ENCODE results near the gene LRIG1. TPM values are rescaled to one million over a fixed set of nuclear protein-coding genes. Genes with fewer than 3 reads are reported as not detected.

The LRIG1 gene
- total and polyA plus RNA-seq, 10 of the 15 experiments (the other 5 are each of a cell fraction or from before 2014, with no cell fraction given) = 0.84 to 16.4 (median 8.1) TPM

DNA sequence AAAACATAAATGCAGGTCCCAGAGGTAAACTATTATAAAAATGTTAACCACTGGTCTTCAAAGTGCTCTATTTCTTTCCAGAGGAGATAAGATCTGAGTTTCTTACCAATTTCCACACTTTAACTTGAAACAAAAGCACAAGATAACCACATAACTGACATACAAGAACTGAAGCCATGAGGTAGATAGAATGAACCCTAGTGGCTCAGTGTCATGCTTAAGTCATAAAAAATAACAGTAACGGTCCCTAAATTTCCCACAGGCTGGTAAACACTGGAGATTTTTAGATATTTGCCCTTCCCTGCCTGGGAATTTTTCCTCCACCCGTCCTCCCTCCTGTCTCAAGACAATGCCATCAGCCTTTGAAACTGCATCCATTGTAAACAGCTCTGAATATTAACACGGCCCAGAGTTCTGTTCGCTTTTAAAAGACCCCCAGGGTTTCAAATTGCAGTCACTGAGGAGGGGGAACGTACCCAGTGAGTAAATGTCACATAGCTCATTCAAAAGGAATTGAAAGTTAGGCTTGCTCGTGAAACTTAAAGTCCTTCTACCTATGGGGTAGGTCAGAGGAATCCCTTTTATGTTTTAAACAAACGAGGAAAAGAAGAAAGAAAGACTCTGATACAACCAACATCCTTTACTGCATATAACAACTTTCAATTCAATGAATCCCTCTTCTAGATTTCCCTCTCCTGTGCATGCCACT is 5.7 kb downstream of the LRIG1 start:
- no peak overlapping the region for H3K4me3 ChIP-seq
- no peaks in the 10 kb centered on the region for H4K20me1 ChIP-seq (ENCODE audit: control insufficient read depth, insufficient read depth)
- ChIA-PET RAD21 (ENCODE audit: unreplicated experiment) (no interaction called here), CTCF (interaction anchor here (1.0 kb wide), 1 partner anchor 233 kb away, joined by 3 read pairs; no protein-coding TSS in a partner anchor), SMC1A (ENCODE audit: uncharacterized antibody, unreplicated experiment) (interaction anchor here (1.8 to 2.3 kb wide), 2 partner anchors 26 kb away, joined by 6 to 8 read pairs; no protein-coding TSS in a partner anchor), POLR2A (no interaction called here)
- 56% methylated on average over 7 of the region's 7 CpGs for WGBS (ENCODE audit: insufficient coverage, insufficient replicate concordance, low lambda C conversion rate, missing lambda C conversion rate)
- in situ Hi-C loops (cut with MboI) = no loop called here
- H3K27ac ChIP-seq (ENCODE audit: control insufficient read depth, insufficient read depth) = no peak overlapping the region
- H3K79me2 ChIP-seq (ENCODE audit: control insufficient read depth, insufficient read depth, low read length) = peaks cover 8% of the 10 kb centered on the region
- no peaks in the 10 kb centered on the region for H3K36me3 ChIP-seq (ENCODE audit: control insufficient read depth in 2 of 2, insufficient read depth in 2 of 2, low read length in 1 of 2)
- peaks cover 0 to 2% of the 10 kb centered on the region in 2 experiments; a peak in 2 of 4 replicates for H3K27me3 ChIP-seq (replicated peaks in 1 of 2; ENCODE audit: control insufficient read depth in 2 of 2, insufficient read depth in 2 of 2, low read length in 1 of 2)
- H3K4me1 ChIP-seq (ENCODE audit: control insufficient read depth, insufficient read depth, low read length) = peaks cover 5% of the 10 kb centered on the region
- no TSS peak for BruUV-seq (replicated peaks)
- FAIRE-seq = no peak
- no peak for DNase-seq (ENCODE audit: low read depth, low spot score)
- no peak overlapping the region for H3K9ac ChIP-seq (ENCODE audit: control insufficient read depth, insufficient read depth, low read length)
- no peak overlapping the region for H2AFZ ChIP-seq (ENCODE audit: control insufficient read depth, low read depth, low read length)
- H3K9me3 ChIP-seq (replicated peaks; ENCODE audit: control insufficient read depth, insufficient read depth, low read length) = no peaks in the 10 kb centered on the region
- intact Hi-C loops (cut with micrococcal nuclease; ENCODE audit: unreplicated experiment) = no loop called here
- ATAC-seq = peak; percentile 10; the same call in 1 of the 3 replicates
- H3K4me2 ChIP-seq (ENCODE audit: control insufficient read depth, insufficient read depth) = no peak overlapping the region
- TF ChIP-seq, protein P1, sequence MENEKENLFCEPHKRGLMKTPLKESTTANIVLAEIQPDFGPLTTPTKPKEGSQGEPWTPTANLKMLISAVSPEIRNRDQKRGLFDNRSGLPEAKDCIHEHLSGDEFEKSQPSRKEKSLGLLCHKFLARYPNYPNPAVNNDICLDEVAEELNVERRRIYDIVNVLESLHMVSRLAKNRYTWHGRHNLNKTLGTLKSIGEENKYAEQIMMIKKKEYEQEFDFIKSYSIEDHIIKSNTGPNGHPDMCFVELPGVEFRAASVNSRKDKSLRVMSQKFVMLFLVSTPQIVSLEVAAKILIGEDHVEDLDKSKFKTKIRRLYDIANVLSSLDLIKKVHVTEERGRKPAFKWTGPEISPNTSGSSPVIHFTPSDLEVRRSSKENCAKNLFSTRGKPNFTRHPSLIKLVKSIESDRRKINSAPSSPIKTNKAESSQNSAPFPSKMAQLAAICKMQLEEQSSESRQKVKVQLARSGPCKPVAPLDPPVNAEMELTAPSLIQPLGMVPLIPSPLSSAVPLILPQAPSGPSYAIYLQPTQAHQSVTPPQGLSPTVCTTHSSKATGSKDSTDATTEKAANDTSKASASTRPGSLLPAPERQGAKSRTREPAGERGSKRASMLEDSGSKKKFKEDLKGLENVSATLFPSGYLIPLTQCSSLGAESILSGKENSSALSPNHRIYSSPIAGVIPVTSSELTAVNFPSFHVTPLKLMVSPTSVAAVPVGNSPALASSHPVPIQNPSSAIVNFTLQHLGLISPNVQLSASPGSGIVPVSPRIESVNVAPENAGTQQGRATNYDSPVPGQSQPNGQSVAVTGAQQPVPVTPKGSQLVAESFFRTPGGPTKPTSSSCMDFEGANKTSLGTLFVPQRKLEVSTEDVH (IDR thresholded peaks at IDR 0.05; ENCODE audit: low read depth, partially characterized antibody) = no peak
- TF ChIP-seq, protein P2, sequence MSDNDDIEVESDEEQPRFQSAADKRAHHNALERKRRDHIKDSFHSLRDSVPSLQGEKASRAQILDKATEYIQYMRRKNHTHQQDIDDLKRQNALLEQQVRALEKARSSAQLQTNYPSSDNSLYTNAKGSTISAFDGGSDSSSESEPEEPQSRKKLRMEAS (IDR thresholded peaks at IDR 0.05; ENCODE audit: low read depth, low read length) = no peak
- TF ChIP-seq, protein P3, sequence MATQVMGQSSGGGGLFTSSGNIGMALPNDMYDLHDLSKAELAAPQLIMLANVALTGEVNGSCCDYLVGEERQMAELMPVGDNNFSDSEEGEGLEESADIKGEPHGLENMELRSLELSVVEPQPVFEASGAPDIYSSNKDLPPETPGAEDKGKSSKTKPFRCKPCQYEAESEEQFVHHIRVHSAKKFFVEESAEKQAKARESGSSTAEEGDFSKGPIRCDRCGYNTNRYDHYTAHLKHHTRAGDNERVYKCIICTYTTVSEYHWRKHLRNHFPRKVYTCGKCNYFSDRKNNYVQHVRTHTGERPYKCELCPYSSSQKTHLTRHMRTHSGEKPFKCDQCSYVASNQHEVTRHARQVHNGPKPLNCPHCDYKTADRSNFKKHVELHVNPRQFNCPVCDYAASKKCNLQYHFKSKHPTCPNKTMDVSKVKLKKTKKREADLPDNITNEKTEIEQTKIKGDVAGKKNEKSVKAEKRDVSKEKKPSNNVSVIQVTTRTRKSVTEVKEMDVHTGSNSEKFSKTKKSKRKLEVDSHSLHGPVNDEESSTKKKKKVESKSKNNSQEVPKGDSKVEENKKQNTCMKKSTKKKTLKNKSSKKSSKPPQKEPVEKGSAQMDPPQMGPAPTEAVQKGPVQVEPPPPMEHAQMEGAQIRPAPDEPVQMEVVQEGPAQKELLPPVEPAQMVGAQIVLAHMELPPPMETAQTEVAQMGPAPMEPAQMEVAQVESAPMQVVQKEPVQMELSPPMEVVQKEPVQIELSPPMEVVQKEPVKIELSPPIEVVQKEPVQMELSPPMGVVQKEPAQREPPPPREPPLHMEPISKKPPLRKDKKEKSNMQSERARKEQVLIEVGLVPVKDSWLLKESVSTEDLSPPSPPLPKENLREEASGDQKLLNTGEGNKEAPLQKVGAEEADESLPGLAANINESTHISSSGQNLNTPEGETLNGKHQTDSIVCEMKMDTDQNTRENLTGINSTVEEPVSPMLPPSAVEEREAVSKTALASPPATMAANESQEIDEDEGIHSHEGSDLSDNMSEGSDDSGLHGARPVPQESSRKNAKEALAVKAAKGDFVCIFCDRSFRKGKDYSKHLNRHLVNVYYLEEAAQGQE (IDR thresholded peaks at IDR 0.05; ENCODE audit: low read depth, low read length) = no peak
- TF ChIP-seq, protein P4, sequence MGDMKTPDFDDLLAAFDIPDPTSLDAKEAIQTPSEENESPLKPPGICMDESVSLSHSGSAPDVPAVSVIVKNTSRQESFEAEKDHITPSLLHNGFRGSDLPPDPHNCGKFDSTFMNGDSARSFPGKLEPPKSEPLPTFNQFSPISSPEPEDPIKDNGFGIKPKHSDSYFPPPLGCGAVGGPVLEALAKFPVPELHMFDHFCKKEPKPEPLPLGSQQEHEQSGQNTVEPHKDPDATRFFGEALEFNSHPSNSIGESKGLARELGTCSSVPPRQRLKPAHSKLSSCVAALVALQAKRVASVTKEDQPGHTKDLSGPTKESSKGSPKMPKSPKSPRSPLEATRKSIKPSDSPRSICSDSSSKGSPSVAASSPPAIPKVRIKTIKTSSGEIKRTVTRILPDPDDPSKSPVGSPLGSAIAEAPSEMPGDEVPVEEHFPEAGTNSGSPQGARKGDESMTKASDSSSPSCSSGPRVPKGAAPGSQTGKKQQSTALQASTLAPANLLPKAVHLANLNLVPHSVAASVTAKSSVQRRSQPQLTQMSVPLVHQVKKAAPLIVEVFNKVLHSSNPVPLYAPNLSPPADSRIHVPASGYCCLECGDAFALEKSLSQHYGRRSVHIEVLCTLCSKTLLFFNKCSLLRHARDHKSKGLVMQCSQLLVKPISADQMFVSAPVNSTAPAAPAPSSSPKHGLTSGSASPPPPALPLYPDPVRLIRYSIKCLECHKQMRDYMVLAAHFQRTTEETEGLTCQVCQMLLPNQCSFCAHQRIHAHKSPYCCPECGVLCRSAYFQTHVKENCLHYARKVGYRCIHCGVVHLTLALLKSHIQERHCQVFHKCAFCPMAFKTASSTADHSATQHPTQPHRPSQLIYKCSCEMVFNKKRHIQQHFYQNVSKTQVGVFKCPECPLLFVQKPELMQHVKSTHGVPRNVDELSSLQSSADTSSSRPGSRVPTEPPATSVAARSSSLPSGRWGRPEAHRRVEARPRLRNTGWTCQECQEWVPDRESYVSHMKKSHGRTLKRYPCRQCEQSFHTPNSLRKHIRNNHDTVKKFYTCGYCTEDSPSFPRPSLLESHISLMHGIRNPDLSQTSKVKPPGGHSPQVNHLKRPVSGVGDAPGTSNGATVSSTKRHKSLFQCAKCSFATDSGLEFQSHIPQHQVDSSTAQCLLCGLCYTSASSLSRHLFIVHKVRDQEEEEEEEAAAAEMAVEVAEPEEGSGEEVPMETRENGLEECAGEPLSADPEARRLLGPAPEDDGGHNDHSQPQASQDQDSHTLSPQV (IDR thresholded peaks at IDR 0.05) = no peak
- no peak for TF ChIP-seq NRF1 (conservative IDR thresholded peaks at IDR 0.05; ENCODE audit: low read depth, low read length)
- no peak for TF ChIP-seq NFXL1 (IDR thresholded peaks at IDR 0.05; ENCODE audit: borderline replicate concordance)
- TF ChIP-seq, protein P5, sequence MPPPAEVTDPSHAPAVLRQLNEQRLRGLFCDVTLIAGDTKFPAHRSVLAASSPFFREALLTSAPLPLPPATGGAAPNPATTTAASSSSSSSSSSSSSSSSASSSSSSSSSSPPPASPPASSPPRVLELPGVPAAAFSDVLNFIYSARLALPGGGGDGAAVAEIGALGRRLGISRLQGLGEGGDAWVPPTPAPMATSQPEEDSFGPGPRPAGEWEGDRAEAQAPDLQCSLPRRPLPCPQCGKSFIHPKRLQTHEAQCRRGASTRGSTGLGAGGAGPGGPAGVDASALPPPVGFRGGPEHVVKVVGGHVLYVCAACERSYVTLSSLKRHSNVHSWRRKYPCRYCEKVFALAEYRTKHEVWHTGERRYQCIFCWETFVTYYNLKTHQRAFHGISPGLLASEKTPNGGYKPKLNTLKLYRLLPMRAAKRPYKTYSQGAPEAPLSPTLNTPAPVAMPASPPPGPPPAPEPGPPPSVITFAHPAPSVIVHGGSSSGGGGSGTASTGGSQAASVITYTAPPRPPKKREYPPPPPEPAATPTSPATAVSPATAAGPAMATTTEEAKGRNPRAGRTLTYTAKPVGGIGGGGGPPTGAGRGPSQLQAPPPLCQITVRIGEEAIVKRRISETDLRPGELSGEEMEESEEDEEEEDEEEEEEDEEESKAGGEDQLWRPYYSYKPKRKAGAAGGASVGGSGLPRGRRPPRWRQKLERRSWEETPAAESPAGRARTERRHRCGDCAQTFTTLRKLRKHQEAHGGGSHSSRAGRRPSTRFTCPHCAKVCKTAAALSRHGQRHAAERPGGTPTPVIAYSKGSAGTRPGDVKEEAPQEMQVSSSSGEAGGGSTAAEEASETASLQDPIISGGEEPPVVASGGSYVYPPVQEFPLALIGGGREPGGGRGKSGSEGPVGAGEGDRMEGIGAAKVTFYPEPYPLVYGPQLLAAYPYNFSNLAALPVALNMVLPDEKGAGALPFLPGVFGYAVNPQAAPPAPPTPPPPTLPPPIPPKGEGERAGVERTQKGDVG (CRISPR knock-in tag; IDR thresholded peaks at IDR 0.05) = no peak
